Jurkat, Clone E6-1 (cell line): ENCODE results near the gene RFX8. TPM values are rescaled to one million over a fixed set of nuclear protein-coding genes. Genes with fewer than 3 reads are reported as not detected.
"Not testable (repeated sequence)": the region's sequence is repeated elsewhere in the genome, so short reads cannot be mapped to it uniquely, and the experiment has no call there.

Experiments used
- DNase-seq: peaks from one replicate; pipeline ENCODE4 v3.0.0-alpha.2; 2011; ENCODE audit warnings: low read depth, low spot score
- H3K4me3 ChIP-seq: 2 replicates; pipeline ENCODE4 v1.5.1; 2011; ENCODE audit warnings: mild to moderate bottlenecking, low read length, control low read depth, moderate library complexity
- polyA plus RNA-seq: library from polyadenylated mRNA; unstranded; fragments of >200 nt; gene quantifications from one replicate; pipeline ENCODE4 v1.2.1, GENCODE V29; 2012; ENCODE audit warnings: missing spikeins; ENCODE audit not compliant: insufficient read length, insufficient read depth

The RFX8 gene
- polyA plus RNA-seq: 48.4 TPM

- peak within 1 kb of the TSS; percentile 64 for H3K4me3 ChIP-seq
- peak; percentile 98 for DNase-seq
These were observed at the start of gene RFX8 for GRCh38 chr2:101474731-101475384. Gene RFX8, minus strand, starts transcription at chr2:101475112. Its CDS starts 8,264 bp downstream, at chr2:101466848.

- DNase-seq: no peak
- no peak overlapping the region for H3K4me3 ChIP-seq
These were observed 46.6 kb upstream of the RFX8 start for GRCh38 chr2:101521487-101521886.

DNA sequence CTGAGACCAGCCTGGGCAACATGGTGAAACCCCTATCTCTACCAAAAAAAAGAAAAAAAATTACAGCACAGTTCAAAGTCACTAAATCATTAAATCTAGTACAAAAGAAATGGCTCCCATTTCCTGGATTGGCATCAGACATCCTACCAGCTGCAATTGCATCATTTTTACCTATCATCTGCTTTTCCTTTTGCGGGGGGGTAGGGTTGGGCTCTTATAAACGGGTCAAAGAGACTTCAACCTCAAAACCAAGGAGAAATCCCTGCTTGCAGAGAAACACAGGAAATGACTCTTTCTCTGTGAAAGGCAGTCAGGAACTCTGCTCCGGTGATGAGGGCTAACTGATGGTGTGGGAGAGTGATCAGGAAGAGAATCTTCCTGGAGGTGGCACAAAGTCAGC, 45.3 kb upstream of the RFX8 start:
- DNase-seq: peak; percentile 64
- H3K4me3 ChIP-seq: no peak overlapping the region

DNA sequence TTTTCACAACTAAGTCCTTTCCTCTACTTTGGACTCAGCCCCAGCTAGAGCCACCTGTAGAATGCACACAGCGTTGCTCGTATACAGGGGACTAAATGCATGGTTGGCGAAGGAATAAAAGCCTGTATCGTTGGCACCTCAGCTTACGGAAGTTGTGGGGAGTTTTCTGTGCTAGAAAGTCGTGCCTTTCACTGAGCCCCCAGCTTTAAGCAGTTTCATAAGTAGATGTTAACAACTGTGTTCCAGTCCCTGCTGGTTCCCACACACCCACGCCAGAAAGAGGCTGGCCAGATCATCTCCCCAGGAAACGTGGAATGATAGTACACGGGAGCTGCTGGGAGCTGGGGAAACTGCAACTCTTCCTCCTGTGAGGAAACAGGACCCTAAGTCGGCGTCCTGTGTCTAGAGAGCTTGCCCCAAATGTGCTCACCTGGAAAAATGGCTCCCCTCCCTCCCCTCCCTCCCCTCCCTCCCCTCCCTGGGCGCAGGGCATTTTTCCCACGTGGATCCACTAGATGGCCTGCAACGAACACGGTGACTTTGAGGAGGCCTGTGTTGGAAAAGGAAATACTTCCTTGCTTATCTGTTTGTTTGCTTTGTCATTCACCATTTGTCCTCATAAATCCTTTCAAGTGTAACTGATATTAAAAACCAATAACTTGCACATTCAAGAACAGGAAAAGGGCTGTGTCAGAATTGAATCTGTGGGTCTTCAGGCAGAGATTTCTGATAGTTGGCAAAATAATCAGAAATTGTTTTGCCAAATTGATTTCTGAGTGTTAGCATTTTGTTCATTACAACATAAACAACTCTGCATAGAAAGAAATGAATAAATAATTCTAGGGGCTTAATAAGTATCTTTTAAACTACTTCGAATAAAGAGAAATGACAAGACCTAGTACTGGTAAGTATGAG, 43.9 kb upstream of the RFX8 start:
- H3K4me3 ChIP-seq: peak overlapping the region; percentile 11; the same call in 1 of the 2 replicates
- DNase-seq: peak; percentile 41

DNA sequence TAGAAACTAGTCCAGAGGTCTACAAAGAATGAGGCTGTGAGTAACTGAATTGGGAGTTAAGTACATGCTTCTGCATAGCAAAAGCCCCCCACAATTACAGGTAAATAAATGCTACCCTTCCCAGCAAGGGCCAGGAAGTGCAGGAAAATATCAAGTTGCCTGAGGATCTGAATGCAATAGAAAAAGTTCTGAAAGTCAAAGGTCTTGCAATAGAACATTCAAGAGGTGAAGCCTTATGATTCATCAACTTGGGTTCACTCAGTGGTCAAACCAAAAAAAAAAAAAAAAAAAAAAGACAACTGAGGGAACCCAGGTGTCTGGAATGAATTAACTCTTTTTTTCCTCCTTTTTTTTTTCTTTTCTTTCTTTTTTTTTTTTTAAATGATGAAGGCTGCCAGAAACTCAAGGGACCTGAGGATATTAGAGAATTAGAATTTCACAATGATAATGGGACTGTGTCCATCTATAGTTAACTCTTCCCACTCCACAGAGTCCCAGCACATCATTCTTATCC, 42.9 kb upstream of the RFX8 start:
- no peak overlapping the region for H3K4me3 ChIP-seq
- DNase-seq: no peak

- peak; percentile 77 for DNase-seq
- H3K4me3 ChIP-seq: no peak overlapping the region
These were observed 42.1 kb upstream of the RFX8 start for GRCh38 chr2:101516823-101517690.

GRCh38 chr2:101516349-101516748, 41.4 kb upstream of the RFX8 start:
- H3K4me3 ChIP-seq: no peak overlapping the region
- no peak for DNase-seq

- H3K4me3 ChIP-seq: no peak overlapping the region
- DNase-seq: no peak
These were observed 40.6 kb upstream of the RFX8 start for GRCh38 chr2:101515477-101515876.

GRCh38 chr2:101512993-101513392, 38.1 kb upstream of the RFX8 start:
- H3K4me3 ChIP-seq: no peak overlapping the region
- no peak for DNase-seq

DNA sequence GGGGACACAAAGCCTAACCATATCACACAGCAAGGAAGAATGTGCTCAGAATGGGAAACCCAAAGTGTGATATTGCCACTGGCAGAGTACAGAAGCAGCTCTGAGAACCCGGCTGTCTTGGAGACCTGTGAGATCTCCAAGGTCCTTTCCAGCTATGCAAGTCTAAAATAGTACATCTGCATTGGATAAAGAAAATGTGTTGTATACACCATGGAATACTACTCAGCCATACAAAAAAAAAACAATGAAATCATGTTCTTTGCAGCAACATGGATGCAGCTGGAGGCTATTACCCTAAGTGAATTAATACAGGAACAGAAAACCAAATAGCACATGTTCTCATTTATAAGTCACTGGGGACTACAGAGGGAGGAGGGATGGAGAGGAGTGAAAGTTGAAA, 36.5 kb upstream of the RFX8 start:
- no peak for DNase-seq
- H3K4me3 ChIP-seq: no peak overlapping the region

DNA sequence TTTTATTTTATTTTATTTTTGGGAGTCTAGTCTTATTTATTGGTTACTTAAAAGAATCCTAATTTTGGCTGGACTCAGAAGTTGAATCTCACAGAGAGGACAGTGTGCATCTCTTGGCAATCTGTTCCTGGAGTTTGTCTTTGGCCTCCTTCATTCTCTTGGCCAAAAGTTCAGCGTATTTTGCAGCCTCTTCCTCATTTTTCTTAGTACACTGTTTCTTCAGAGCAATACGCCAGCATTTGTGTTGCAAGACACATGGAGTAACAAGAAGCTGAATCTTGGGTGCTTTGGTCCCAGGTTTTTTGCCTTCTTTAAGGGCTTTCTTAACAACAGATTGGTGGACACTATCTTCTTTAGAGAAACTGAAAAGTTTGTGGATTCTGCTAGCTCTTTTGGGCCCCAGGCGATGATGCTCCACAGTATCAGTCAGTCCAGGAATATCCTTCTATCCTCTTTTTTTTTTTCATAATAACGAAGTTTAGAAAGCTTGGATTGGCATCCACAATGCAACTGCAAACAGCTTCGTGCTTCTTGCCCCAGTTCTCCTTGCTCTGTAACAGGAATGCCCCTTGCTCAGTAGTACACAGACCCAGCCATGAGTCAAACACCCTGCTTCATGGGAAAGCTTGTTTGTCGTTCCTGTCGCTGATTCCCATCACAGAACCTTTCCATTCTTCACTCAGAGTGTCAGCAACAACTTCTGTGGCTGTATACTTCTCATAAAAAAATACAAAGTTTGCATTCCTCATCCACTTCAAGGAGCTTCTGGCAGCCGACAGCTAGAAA, 34.8 kb upstream of the RFX8 start:
- no peak for DNase-seq
- H3K4me3 ChIP-seq: no peak overlapping the region

GRCh38 chr2:101508636-101509035, 33.7 kb upstream of the RFX8 start:
- no peak for DNase-seq

GRCh38 chr2:101505276-101505675, 30.4 kb upstream of the RFX8 start:
- DNase-seq, H3K4me3 ChIP-seq: not testable (repeated sequence)

More at GRCh38 chr2:101508636-101509035, 33.7 kb upstream of the RFX8 start:
- no peak overlapping the region for H3K4me3 ChIP-seq

DNA sequence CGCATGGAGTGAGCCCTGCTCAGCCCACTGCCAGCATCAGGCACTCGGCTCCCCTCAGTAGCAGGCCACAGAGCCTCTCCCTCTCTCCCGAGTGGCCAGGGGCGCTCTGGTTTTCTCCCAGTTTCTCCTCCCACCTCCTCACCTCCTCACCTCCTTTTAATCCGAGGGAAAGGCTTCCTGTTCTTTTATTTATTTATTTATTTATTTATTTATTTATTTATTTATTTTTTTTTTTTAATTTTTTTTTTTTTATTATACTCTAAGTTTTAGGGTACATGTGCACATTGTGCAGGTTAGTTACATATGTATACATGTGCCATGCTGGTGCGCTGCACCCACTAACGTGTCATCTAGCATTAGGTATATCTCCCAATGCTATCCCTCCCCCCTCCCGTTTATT, 29.8 kb upstream of the RFX8 start:
- H3K4me3 ChIP-seq, DNase-seq: not testable (repeated sequence)

DNA sequence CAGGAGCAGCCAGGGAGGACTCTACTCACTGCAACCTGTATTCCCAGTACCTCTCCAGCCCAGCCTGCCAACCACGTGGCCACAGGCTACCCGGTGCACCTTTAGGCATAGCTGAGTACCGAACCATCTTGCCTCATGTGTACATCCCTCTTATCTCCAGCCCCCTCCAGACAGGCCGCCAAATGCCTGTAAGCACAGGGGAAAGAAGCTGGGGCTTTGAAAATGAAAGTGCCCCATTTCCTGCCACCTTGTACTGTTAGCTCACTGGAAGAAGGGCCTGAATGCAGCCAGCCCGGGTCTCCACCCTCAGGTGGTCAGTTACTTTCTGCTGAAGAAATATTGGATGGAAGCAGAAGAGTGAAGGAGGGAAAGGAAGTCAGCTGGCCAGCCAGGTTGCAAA, 27.2 kb upstream of the RFX8 start:
- DNase-seq: peak; percentile 73
- H3K4me3 ChIP-seq: peak overlapping the region; percentile 24

- DNase-seq: peak; percentile 81
- no peak overlapping the region for H3K4me3 ChIP-seq
These were observed 26.5 kb upstream of the RFX8 start for GRCh38 chr2:101501443-101501842.

GRCh38 chr2:101500860-101501259, 25.9 kb upstream of the RFX8 start:
- DNase-seq: no peak
- no peak overlapping the region for H3K4me3 ChIP-seq

DNA sequence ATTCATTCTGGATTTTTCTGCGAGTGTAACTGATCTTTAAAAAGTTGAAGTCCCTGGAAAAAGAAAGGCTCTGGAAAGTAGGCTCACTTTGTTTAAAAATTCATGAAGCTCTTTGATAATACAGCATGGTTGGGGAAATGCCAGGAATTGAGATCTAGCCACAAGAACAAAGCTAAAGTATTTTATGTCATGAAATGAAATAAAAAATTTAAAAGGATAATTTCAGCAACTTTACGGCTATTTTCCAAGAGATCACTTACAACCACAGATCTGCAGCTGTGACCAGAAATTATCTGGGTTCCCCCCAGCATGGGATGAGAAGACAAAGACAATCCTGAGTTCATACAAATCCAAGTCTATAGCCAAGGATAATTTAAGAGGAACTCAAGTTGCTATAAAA, 25.3 kb upstream of the RFX8 start:
- no peak overlapping the region for H3K4me3 ChIP-seq
- DNase-seq: no peak
